ENCODE measurements around the gene TCOF1. TPM values are rescaled to one million over a fixed set of nuclear protein-coding genes. Genes with fewer than 3 reads are reported as not detected.

The TCOF1 gene
- total RNA-seq, 1 donor from 2014 or later, result 47.5 TPM

DNA sequence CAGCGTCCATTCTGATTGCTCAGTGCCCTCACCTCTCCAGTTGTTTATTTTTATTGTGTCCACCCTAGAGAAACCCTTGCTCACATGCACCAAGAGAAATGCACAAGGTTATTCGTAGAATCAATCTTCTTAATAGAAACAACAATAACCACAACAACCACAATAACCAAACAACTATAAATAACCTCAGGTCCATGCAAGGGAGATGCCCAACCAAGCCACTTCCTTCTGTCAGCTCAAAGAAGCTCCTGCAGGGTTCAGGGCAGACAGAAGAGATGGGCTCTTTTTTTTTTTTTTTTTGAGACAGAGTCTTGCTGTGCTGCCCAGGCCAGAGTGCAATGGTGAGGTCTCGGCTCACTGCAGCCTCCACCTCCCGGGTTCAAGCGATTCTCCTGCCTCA is 14.9 kb upstream of the TCOF1 start:
- H3K9me3 ChIP-seq (ENCODE audit: insufficient read depth, low read depth, low read length), result no peaks in the 10 kb centered on the region
- no peaks in the 10 kb centered on the region for H3K4me1 ChIP-seq (ENCODE audit: insufficient read depth, low read length)
- H3K4me2 ChIP-seq (ENCODE audit: low read length), result no peak overlapping the region
- H3K36me3 ChIP-seq (ENCODE audit: insufficient read depth, low read length), result no peaks in the 10 kb centered on the region
- no peak overlapping the region for H3K9ac ChIP-seq (ENCODE audit: low read length)
- H3K27me3 Mint-ChIP-seq (ENCODE audit: low read depth, unreplicated experiment), result peaks cover 1% of the 10 kb centered on the region
- TF ChIP-seq, protein P1, sequence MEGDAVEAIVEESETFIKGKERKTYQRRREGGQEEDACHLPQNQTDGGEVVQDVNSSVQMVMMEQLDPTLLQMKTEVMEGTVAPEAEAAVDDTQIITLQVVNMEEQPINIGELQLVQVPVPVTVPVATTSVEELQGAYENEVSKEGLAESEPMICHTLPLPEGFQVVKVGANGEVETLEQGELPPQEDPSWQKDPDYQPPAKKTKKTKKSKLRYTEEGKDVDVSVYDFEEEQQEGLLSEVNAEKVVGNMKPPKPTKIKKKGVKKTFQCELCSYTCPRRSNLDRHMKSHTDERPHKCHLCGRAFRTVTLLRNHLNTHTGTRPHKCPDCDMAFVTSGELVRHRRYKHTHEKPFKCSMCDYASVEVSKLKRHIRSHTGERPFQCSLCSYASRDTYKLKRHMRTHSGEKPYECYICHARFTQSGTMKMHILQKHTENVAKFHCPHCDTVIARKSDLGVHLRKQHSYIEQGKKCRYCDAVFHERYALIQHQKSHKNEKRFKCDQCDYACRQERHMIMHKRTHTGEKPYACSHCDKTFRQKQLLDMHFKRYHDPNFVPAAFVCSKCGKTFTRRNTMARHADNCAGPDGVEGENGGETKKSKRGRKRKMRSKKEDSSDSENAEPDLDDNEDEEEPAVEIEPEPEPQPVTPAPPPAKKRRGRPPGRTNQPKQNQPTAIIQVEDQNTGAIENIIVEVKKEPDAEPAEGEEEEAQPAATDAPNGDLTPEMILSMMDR (IDR thresholded peaks at IDR 0.05; ENCODE audit: insufficient read depth, low read depth, low read length), result no peak
- TF ChIP-seq EZH2 (IDR thresholded peaks at IDR 0.05; ENCODE audit: insufficient read depth, low read length), result no peak
- H3K27ac ChIP-seq (ENCODE audit: low read depth, low read length), result no peak overlapping the region
- H3K27me3 ChIP-seq (ENCODE audit: insufficient read depth, low read length), result no peaks in the 10 kb centered on the region
- no peaks in the 10 kb centered on the region for H3K9me3 Mint-ChIP-seq (ENCODE audit: unreplicated experiment)
- FAIRE-seq, result no peak
- DNase-seq (ENCODE audit: low read depth), result no peak
- H3K27ac Mint-ChIP-seq (ENCODE audit: unreplicated experiment), result no peak overlapping the region
- H3K4me1 Mint-ChIP-seq (ENCODE audit: low read depth, unreplicated experiment), result peaks cover 14% of the 10 kb centered on the region
- H2AFZ ChIP-seq (ENCODE audit: low read depth, low read length), result no peak overlapping the region
- H3K79me2 ChIP-seq (ENCODE audit: insufficient read depth, low read length), result no peaks in the 10 kb centered on the region
- peaks cover 3% of the 10 kb centered on the region for H3K36me3 Mint-ChIP-seq (ENCODE audit: low read depth, unreplicated experiment)
- no peak overlapping the region for H3K4me3 ChIP-seq (ENCODE audit: insufficient read depth, low read depth, low read length)
- H3K4me3 Mint-ChIP-seq (ENCODE audit: unreplicated experiment), result no peak overlapping the region
- no peaks in the 10 kb centered on the region for H4K20me1 ChIP-seq (ENCODE audit: insufficient read depth, low read length)

DNA sequence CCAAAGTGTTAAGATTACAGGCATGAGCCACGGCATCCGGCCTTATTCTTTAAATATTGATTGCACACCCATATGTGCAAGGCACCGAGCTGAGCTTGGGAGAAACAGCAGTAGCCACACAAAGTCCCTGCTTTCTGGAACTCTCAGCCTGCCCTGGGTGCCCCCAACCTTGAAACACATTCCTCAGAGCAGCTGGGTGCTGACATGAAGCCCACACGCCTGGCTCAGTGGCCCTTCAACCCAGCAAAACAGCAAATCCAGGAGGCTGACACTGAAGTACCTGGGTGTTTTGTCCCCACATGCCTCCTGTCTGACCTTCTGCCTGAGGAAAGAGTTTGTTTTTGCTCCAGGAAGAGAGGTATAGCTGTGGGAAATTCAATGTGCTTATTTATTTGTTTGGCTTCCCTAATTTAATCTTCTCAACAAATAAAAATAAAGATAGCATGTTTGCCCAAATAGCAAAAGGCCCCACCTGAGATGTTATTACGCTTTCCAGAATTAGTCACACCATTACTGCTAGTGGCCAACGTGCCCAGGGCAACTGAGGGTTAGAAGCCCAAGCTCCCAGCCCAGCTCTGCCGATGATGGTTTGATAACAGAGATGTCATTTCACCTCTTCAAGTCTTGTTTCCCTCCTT is 13.4 kb upstream of the TCOF1 start:
- H3K27ac ChIP-seq (ENCODE audit: low read depth, low read length), result no peak overlapping the region
- no peaks in the 10 kb centered on the region for H3K36me3 ChIP-seq (ENCODE audit: insufficient read depth, low read length)
- TF ChIP-seq, protein P1 (IDR thresholded peaks at IDR 0.05; ENCODE audit: insufficient read depth, low read depth, low read length), result no peak
- no peak for TF ChIP-seq EZH2 (IDR thresholded peaks at IDR 0.05; ENCODE audit: insufficient read depth, low read length)
- FAIRE-seq (no peak), DNase-seq (ENCODE audit: low read depth) (no peak)
- no peaks in the 10 kb centered on the region for H3K9me3 Mint-ChIP-seq (ENCODE audit: unreplicated experiment)
- H3K27ac Mint-ChIP-seq (ENCODE audit: unreplicated experiment), result peak overlapping the region; percentile 34
- no peaks in the 10 kb centered on the region for H4K20me1 ChIP-seq (ENCODE audit: insufficient read depth, low read length)
- H3K4me2 ChIP-seq (ENCODE audit: low read length), result no peak overlapping the region
- H3K27me3 ChIP-seq (ENCODE audit: insufficient read depth, low read length), result no peaks in the 10 kb centered on the region
- H3K4me3 ChIP-seq (ENCODE audit: insufficient read depth, low read depth, low read length), result no peak overlapping the region
- peaks cover 13% of the 10 kb centered on the region for H3K4me1 Mint-ChIP-seq (ENCODE audit: low read depth, unreplicated experiment)
- H3K79me2 ChIP-seq (ENCODE audit: insufficient read depth, low read length), result no peaks in the 10 kb centered on the region
- no peaks in the 10 kb centered on the region for H3K4me1 ChIP-seq (ENCODE audit: insufficient read depth, low read length)
- peaks cover 3% of the 10 kb centered on the region for H3K36me3 Mint-ChIP-seq (ENCODE audit: low read depth, unreplicated experiment)
- H3K4me3 Mint-ChIP-seq (ENCODE audit: unreplicated experiment), result no peak overlapping the region
- H3K9me3 ChIP-seq (ENCODE audit: insufficient read depth, low read depth, low read length), result no peaks in the 10 kb centered on the region
- no peak overlapping the region for H2AFZ ChIP-seq (ENCODE audit: low read depth, low read length)
- H3K9ac ChIP-seq (ENCODE audit: low read length), result no peak overlapping the region
- peaks cover 2% of the 10 kb centered on the region for H3K27me3 Mint-ChIP-seq (ENCODE audit: low read depth, unreplicated experiment)

DNA sequence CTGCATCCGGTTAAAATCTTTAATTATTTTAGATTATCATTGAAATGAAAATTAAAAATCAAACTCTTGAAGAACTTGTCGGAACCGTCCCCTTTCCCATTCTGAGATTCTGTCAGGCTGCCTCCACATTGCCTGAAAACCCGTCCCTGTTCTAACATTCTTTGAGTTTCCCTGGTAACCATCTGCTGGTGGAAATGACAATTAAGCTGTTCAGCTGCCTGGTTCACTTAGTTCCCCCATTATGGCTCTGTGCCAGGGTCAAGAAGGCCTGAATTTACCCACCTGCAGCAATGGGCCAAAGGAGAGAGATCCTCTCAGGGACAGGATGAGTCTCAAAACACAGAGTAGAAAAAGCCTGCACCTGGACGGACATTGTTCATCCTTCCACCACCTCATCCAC is 11.8 kb upstream of the TCOF1 start:
- no peaks in the 10 kb centered on the region for H3K36me3 ChIP-seq (ENCODE audit: insufficient read depth, low read length)
- no peak overlapping the region for H3K4me3 Mint-ChIP-seq (ENCODE audit: unreplicated experiment)
- no peaks in the 10 kb centered on the region for H3K4me1 ChIP-seq (ENCODE audit: insufficient read depth, low read length)
- H3K9me3 ChIP-seq (ENCODE audit: insufficient read depth, low read depth, low read length), result no peaks in the 10 kb centered on the region
- no peaks in the 10 kb centered on the region for H3K9me3 Mint-ChIP-seq (ENCODE audit: unreplicated experiment)
- H3K27me3 ChIP-seq (ENCODE audit: insufficient read depth, low read length), result no peaks in the 10 kb centered on the region
- H3K4me2 ChIP-seq (ENCODE audit: low read length), result no peak overlapping the region
- no peak overlapping the region for H3K9ac ChIP-seq (ENCODE audit: low read length)
- peaks cover 4% of the 10 kb centered on the region for H3K27me3 Mint-ChIP-seq (ENCODE audit: low read depth, unreplicated experiment)
- no peak overlapping the region for H3K27ac ChIP-seq (ENCODE audit: low read depth, low read length)
- peaks cover 3% of the 10 kb centered on the region for H3K36me3 Mint-ChIP-seq (ENCODE audit: low read depth, unreplicated experiment)
- no peak for DNase-seq (ENCODE audit: low read depth)
- no peak overlapping the region for H3K27ac Mint-ChIP-seq (ENCODE audit: unreplicated experiment)
- H2AFZ ChIP-seq (ENCODE audit: low read depth, low read length), result no peak overlapping the region
- TF ChIP-seq, protein P1 (IDR thresholded peaks at IDR 0.05; ENCODE audit: insufficient read depth, low read depth, low read length), result no peak
- no peak for TF ChIP-seq EZH2 (IDR thresholded peaks at IDR 0.05; ENCODE audit: insufficient read depth, low read length)
- no peak for FAIRE-seq
- no peaks in the 10 kb centered on the region for H3K79me2 ChIP-seq (ENCODE audit: insufficient read depth, low read length)
- no peak overlapping the region for H3K4me3 ChIP-seq (ENCODE audit: insufficient read depth, low read depth, low read length)
- H4K20me1 ChIP-seq (ENCODE audit: insufficient read depth, low read length), result no peaks in the 10 kb centered on the region
- peaks cover 10% of the 10 kb centered on the region for H3K4me1 Mint-ChIP-seq (ENCODE audit: low read depth, unreplicated experiment)
